Ovary (tissue), 3 donors: ENCODE measurements around the gene ZNRF1.

ENCODE experiments used
- EP300 ChIP-seq: sonication (generic); formaldehyde crosslinking; IDR thresholded peaks from one replicate; pipeline ENCODE4 v1.6.1; 2017; ENCODE audit warnings: antibody characterized with exemption
- POLR2A ChIP-seq: fragments of 450-650 bp; IDR thresholded peaks from one replicate; pipeline ENCODE4 v1.6.1; 2017; ENCODE audit warnings: antibody characterized with exemption, mild to moderate bottlenecking, moderate library complexity
- TF ChIP-seq, protein P1 (sequence below), 3 donors: fragments of 450-650 bp in 2 of 3; fragments of 200-600 bp in 1 of 3; IDR thresholded peaks; one replicate each; pipeline versions ENCODE4 v1.5.1 to v1.8.0; 2016 to 2022; ENCODE audit warnings: antibody characterized with exemption in 3 of 3, mild to moderate bottlenecking in 1 of 3
- donor health status: DM: no; HTN: no; CAD: no.

- TF ChIP-seq, protein P1, sequence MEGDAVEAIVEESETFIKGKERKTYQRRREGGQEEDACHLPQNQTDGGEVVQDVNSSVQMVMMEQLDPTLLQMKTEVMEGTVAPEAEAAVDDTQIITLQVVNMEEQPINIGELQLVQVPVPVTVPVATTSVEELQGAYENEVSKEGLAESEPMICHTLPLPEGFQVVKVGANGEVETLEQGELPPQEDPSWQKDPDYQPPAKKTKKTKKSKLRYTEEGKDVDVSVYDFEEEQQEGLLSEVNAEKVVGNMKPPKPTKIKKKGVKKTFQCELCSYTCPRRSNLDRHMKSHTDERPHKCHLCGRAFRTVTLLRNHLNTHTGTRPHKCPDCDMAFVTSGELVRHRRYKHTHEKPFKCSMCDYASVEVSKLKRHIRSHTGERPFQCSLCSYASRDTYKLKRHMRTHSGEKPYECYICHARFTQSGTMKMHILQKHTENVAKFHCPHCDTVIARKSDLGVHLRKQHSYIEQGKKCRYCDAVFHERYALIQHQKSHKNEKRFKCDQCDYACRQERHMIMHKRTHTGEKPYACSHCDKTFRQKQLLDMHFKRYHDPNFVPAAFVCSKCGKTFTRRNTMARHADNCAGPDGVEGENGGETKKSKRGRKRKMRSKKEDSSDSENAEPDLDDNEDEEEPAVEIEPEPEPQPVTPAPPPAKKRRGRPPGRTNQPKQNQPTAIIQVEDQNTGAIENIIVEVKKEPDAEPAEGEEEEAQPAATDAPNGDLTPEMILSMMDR (IDR thresholded peaks at IDR 0.05) = no peak
- no peak for TF ChIP-seq EP300
- TF ChIP-seq POLR2A = no peak
Observed at GRCh38 chr16:75112734-75113491, 114.1 kb downstream of the ZNRF1 start.
